C4-2B (cell line): ENCODE results near the gene GPX4.

Experiments used
- ZFX ChIP-seq: fragments of 450-650 bp; IDR thresholded peaks from 2 replicates; pipeline ENCODE4 v1.6.1; 2017
- TF ChIP-seq, protein P1 (sequence below): fragments of 450-650 bp; conservative IDR thresholded peaks from 2 replicates; pipeline ENCODE4 v1.5.1; 2017; ENCODE audit warnings: mild to moderate bottlenecking

DNA sequence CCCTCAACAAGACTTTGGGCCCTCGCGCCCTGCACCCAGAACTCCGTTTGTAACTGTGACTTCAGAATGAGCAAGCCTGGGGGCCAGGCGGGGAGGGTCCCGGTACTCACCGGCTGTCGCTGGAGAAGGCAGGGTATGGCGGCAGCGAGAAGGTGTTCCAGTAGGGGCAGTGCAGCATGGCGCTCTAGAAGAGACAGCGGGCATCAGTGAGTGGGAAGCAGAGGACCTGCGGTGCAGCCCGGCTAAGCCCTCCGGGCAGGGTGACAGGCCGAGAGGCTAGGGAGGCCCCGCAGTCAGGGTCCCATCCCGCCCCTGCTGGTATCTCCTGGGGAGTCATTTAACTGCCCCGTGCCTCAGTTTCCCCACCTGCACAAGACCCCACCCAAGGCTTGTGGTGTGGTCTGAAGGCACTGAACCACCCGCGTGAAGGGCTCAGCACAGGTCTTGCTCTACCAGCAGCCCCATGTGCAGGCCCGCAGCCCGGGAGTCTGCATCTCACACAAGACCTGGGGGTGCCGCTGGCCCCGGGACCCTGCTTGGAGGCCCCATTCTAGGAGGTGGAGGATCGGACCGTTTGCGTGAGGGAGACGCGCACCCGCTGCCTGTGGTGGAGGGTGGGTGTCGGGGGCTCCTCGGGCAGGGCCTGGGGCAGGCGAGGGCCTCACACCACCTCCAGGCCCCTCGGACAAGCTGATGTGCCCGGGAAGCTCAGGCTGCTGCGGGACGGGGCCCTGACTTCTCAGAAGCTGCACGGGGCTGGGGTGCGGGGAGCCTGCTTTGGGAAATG lies 45.7 kb downstream of the GPX4 start:
- TF ChIP-seq, protein P1, sequence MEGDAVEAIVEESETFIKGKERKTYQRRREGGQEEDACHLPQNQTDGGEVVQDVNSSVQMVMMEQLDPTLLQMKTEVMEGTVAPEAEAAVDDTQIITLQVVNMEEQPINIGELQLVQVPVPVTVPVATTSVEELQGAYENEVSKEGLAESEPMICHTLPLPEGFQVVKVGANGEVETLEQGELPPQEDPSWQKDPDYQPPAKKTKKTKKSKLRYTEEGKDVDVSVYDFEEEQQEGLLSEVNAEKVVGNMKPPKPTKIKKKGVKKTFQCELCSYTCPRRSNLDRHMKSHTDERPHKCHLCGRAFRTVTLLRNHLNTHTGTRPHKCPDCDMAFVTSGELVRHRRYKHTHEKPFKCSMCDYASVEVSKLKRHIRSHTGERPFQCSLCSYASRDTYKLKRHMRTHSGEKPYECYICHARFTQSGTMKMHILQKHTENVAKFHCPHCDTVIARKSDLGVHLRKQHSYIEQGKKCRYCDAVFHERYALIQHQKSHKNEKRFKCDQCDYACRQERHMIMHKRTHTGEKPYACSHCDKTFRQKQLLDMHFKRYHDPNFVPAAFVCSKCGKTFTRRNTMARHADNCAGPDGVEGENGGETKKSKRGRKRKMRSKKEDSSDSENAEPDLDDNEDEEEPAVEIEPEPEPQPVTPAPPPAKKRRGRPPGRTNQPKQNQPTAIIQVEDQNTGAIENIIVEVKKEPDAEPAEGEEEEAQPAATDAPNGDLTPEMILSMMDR = no peak
- TF ChIP-seq ZFX = no peak
